HuH-7 (cell line): ENCODE results near the gene ANKDD1A.

Experiments
- DNase-seq: peaks from one replicate; pipeline ENCODE4 v3.0.0; 2011; ENCODE audit warnings: low spot score

Gene ANKDD1A

GRCh38 chr15:64895285-64896065, 16.2 kb upstream of the ANKDD1A start:
- DNase-seq, result no peak

- no peak for DNase-seq
Measured at GRCh38 chr15:64896371-64897069, 15.2 kb upstream of the ANKDD1A start.

- DNase-seq, result no peak
Measured at GRCh38 chr15:64897345-64897985, 14.2 kb upstream of the ANKDD1A start.

GRCh38 chr15:64898406-64898805, 13.3 kb upstream of the ANKDD1A start:
- no peak for DNase-seq

DNA sequence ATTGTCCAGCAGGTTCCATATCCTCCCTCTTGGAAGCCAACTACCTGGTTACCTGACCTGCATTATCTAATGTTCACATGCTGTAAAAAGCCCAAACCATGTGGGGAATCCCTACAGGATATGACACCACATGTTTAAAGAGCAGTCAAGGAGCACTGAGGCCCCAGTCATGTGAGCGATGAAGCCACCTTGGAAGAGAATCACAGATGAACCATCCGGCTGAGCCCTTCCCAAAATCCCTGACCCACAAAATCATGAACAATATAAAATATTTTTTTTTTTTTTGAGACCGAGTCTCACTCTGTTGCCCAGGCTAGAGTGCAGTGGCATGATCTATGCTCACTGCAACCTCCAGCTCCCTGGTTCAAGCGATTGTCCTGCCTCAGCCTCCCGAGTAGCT, 10.6 kb upstream of the ANKDD1A start:
- DNase-seq, result no peak

DNA sequence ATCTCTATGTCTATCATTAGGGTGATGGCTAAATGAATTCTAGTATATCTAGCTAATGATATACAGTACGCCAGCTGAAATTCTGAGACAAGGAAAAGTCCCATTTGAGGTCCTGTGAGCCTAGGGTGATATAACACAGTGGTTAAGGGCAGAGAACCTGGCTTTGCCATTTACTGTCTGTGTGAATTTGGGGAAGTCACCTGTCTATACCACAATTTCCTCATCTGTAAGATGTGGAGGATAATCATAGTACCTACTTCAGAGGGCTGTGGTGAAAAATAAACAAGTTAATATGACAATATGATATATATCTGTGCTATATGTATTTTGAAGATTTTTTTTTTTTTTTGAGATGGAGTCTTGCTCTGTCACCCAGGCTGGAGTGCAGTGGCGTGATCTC, 9.8 kb upstream of the ANKDD1A start:
- no peak for DNase-seq

- DNase-seq, result no peak
Measured at GRCh38 chr15:64902863-64903262, 8.8 kb upstream of the ANKDD1A start.

DNA sequence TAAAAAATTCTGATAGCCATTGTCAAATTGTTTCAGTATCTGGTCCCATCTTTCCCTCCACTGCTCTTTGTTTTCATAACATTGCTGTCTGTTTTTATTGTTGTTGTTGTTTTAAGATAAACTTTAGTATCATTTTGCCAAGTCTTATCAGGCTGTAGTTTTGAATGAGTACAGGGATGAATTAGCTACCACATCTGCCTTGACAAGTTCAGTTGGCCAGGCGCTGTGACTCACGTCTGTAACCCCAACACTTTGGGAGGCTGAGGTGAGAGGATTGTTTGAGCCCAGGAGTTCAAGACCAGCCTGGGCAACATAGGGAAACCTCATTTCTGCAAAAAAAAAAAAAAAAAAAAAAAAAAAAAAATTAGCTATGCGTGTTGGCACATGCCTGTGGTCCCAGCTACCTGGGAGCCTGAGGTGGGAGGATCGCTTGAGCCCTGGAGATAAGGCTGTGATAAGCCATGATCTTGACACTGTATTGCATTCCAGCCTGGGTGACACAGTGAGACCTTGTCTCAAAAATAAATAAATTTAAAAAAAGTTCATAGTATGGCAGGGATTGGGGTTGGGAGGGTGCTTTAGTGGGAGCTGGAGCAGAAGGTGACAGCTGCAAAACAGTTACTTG, 8.3 kb upstream of the ANKDD1A start:
- DNase-seq, result no peak

DNA sequence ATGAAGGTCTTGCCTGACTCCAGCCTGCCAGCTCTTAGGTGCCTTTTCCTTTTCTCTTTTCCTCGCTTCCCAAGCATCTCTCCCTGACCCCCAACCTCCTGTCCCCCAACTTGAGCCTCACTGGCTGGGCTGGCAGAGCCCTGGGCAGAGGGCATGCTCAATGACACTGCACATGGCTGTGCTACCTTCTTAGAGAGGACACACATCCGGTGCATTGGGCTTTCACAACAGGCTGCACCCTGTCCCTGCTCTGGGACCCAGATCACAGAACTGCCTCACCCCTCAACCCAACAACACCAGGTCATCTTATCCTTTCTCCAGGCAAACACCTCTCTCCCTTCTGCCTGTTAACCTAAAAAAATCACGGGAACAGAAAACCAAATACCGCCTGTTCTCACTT, 7.5 kb upstream of the ANKDD1A start:
- DNase-seq, result no peak

- peak; percentile 97 for DNase-seq
Measured at GRCh38 chr15:64905119-64905831, 6.4 kb upstream of the ANKDD1A start.

GRCh38 chr15:64905941-64906340, 5.8 kb upstream of the ANKDD1A start:
- no peak for DNase-seq

- no peak for DNase-seq
Measured at GRCh38 chr15:64906402-64906801, 5.3 kb upstream of the ANKDD1A start.

GRCh38 chr15:64907991-64908390, 3.7 kb upstream of the ANKDD1A start:
- no peak for DNase-seq

GRCh38 chr15:64909546-64909945, 2.2 kb upstream of the ANKDD1A start:
- DNase-seq, result no peak

DNA sequence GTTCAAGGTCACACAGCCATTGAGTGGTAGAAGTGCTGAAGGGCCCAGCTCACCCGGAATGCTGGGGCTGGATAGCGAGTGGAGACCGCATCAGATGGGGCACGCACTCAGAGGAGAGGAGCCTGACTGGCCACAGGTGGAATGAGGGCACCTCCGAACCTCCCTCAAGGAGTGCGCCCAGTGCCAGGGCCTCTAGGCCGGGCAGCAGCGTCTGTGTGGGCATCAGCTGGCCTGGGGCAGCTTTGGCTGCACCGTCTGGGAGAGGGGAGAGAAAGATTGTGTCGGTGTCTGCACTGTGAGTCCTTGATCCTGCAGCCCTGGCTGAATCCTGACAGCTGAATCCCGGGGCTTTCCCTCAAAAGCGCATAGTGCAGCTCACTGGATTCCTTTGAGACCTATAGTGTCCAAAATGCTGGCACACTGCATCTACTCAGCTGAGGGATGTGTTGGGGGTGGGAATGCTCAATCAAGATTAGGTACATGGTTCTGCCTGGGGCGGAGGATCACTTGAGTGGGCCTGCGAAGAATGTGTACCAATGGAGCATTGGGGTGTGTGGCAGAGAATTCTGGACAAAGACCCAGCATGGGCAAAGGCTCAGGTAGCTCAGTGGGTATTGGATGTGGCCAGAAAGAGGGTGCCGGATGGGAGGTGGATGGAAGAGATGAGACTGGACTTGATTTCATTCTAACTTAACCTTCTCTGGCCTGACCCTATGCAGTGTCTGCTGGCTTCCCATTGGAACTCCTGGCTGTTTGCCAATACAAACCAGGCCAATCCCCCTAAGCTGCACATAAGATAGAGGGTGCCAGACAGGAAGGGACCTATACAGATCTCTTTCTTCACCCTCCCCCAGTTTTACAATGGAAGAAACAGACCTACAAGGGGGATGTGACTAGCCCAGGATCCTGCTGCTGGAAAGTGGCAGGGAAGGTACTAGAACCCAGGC, 950 bp downstream of the ANKDD1A start:
- no peak for DNase-seq

- DNase-seq, result no peak
Measured at GRCh38 chr15:64915518-64916227, 4.0 kb downstream of the ANKDD1A start.

DNA sequence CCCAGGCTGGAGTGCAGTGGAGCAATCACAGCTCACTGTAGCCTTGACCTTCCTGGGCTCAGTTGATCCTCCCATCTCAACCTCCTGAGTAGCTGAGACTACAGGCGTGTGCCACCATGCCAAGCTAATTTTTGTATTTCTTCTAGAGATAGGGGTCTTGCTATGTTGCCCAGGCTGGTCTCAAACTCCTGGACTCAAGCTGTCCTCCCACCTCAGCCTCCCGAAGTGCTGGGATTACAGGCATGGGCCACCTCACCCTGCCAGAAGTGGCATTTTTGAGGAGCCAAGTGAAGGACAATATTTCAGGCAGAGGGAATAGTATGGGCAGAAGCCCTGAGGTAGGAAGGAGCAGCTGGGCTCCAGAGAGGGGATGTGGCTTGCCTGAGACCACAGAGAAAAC, 4.7 kb downstream of the ANKDD1A start:
- DNase-seq, result no peak

DNA sequence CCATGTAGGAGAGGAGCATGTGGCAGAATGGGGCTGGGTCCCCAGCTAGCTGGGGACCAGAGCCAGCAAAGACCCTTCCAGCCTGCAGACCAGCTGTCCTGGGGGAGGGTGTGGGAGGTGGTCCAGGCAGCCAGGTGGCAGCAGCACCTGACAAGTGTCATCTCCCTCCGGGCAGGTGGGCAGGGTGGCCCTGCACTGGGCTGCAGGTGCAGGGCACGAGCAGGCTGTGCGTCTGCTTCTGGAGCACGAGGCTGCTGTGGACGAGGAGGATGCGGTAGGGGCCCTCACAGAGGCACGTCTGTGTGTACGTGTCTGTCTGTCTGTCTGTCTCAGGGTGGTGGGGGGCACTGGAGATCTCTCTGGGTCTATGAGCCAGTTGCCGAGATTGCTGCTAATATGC, 5.5 kb downstream of the ANKDD1A start:
- no peak for DNase-seq

GRCh38 chr15:64919721-64920120, 8.0 kb downstream of the ANKDD1A start:
- DNase-seq, result no peak

DNA sequence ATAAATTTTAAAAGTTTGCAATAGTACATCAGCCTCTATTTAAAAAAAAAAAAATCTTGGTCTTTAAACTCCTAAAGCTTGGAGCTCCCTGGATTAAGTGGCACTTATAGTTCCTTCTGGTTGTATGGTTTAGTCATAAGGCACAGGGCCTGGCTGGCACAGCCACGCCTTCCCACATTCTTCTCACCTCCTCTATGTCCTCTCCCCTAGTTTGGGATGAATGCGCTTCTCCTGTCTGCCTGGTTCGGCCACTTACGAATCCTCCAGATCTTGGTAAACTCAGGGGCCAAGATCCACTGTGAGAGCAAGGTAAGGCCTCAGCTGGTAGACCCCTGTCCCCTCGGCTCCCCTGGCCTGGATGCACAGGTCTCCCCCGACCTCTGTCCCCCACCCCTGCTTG, 10.0 kb downstream of the ANKDD1A start:
- DNase-seq, result no peak
